ENCODE measurements around the gene R3HDM2.

Gene R3HDM2

DNA sequence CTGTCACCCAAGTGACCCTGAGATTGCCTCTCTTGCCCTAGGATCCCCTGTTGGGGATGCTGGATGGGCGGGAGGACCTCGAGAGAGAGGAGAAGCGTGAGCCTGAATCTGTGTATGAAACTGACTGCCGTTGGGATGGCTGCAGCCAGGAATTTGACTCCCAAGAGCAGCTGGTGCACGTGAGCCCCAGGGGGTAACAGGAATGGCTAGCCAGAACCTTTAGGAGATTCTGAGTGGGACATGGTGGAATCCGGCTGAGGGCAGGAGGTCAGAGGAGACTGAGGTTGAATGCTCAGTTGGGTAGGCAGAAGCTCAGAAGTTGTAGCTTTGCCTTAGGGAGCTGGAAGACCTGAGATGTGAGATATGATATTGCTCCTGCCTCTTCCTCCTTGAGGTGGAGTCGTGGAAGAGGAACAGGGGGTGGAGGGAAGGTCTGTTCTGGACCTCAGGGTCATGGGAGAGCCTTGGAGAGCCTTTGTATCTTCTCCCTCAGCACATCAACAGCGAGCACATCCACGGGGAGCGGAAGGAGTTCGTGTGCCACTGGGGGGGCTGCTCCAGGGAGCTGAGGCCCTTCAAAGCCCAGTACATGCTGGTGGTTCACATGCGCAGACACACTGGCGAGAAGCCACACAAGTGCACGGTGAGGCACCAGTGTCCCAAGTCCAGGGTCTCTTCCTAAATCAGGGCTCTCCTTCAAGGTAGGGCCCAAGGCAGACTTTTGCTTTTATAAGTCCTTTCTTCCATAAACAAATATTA, 35.1 kb upstream of the R3HDM2 start:
- DNase-seq = no peak

DNA sequence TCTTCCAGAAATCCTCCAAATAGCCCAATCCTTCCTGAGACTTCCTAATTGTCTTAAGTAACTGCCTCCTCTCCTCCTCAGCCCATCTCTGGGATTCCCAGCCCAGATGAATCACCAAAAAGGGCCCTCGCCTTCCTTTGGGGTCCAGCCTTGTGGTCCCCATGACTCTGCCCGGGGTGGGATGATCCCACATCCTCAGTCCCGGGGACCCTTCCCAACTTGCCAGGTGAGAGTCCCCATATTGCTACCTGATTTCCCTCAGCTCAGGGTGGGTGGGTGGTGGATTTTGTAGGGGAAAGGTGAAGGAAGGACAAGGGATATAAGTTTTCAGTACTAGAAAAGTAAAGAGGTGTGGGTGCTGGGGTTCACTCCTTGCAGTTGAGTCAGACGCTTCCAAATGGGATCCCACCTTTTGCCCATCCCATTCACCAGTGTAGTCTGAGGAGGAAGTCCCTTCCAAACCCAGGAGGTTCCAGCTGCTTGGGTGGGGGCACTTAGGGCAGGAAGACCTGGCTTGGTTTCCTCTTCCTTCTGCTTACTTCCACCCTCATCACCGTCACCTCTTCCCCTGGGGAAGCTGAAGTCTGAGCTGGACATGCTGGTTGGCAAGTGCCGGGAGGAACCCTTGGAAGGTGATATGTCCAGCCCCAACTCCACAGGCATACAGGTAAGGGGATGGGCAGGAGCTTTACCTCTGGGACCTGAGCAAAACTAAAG, 34.3 kb upstream of the R3HDM2 start:
- no peak for DNase-seq

DNA sequence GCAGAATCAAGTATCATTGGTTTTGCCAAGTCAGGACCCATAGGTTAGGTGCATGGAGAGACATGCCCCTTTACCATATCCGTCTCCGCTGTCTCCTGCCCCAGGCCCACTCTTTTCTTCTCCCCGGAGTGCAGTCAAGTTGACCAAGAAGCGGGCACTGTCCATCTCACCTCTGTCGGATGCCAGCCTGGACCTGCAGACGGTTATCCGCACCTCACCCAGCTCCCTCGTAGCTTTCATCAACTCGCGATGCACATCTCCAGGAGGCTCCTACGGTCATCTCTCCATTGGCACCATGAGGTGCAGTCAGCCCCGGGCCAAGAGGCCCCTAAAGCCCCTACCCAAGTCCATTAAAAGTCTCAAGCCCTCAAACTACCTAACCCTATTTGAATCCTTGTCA, 33.7 kb upstream of the R3HDM2 start:
- DNase-seq = no peak

DNA sequence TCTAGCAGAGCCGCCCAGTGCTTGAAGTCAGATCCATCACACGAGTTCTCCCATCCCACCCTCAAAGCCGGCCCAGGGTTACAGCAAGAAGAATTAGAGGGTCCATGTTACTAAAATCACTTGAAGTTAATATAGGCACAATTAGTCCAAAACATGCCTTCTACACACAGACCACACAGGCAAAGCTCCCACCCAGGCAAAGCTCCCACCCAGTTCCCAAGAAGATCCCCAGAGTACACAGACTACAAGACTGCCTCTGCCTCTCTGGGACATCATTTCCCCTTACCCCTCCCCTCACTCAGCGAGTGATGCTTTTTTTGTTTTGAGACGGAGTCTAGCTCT, 32.0 kb upstream of the R3HDM2 start:
- no peak for DNase-seq

DNA sequence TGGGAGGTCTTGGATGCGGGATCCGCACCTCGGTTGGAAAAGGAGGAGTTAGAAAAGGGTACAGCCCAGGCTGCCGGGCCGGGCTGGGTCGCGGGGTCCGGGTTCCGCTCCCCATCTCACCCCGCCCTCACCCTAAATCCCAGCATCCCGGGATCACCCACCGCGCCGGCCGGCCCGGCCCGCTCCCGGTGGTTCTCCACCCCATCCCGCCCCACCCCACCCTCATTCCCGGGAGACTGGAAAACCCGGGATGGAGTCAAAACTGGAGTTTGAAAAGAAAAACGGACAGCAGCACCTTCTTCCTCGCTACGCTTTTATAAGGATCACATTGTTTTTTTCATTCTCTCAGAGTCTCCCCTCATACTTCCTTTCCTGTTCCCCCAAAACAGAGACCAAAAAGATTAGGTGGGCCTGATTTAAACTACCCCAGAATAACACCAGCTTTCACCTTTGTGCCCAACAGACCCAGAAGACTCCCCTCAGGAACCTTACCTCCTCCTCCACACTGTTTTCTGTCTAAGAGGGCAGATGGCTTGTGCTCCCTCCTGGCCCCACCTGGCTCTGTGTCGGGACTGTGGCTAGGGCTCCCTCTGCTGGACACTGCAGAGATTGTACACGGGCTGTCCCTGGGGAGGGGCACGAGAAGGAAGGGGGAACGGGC, 31.5 kb upstream of the R3HDM2 start:
- DNase-seq = peak; percentile 74

DNA sequence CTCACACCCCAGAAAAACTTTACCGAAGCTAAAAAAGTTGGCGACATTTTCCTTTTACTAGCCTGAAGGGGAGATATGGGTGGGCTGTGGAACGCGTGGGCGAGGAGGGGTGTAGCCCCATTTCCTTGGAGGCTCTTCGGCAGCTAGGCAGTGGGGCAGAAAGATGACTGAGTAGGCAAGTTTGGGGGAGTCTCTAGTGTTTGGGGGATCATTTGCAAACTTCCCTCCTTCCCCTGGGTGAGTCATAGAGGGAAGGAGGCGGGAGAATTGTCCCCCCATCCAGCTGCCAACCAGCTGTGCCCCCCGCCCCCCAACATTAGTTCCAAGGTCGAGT, 31.0 kb upstream of the R3HDM2 start:
- no peak for DNase-seq

DNA sequence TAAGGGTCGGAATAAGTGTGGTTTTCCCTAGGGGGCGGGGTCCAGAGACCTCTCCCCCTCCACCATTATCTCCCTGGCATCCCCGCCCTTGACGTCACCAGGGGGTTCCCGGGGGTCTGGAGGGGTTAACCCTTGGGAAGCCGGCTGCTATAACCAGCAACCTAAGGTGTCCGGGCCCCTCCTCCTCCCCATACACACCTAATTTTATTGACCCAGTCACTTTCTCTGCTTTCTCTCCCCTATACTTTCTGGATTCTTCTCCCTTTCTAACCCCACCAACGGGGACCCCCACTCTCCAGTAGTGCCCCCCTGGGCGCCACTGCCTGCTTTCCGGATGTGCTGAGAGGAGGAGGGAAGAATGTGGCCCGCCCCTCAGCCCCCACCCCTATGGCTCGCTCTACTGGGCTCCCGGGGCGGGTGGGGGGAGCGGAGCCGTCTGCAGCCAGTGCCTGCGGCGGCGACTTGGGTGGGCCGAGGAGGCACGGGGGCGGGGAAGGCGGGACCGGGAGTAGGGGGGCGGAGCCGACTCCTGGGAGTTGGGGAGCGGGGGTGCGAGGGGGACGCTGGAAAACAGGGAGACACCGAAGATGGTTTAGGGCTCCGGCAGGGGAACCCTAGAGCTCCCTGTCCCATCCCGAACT, 30.6 kb upstream of the R3HDM2 start:
- no peak for DNase-seq

DNA sequence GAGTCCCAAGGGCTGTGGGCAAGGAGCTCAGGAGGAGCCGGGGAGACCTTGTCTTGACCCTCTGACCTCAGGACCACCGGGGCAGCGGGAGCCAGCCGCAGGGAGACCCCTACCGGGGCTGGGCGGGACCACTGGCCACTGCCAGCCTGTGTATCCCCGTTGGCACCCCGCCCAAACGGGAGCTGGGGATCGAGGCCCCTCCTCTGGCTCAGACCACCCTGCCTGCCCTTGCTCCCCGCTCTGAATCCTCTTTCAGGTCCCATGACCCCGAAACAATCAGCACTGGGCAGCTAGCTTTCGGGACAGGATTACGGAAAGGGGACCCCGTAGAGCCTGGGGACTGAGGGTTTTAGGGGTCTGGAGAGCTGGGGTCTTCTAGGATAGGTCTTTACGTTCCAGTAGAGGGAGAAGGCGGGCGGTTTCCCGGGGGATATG, 30.0 kb upstream of the R3HDM2 start:
- no peak for DNase-seq

DNA sequence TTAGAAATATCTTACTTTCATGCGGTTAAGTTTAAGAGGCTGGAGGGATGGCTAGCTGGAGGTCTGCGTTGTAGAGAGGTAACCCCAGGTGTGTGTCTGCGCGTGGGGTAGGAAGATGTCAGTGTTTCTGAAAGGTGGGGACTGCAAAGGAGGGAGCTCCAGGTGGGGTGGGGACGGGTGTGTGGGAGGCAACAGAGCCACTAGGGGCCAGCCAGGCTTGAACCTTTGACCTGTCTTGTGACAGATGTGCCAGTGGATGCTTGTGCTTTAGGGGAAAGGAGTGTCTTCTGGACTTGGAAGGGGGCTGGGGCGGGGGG, 29.6 kb upstream of the R3HDM2 start:
- DNase-seq = no peak

DNA sequence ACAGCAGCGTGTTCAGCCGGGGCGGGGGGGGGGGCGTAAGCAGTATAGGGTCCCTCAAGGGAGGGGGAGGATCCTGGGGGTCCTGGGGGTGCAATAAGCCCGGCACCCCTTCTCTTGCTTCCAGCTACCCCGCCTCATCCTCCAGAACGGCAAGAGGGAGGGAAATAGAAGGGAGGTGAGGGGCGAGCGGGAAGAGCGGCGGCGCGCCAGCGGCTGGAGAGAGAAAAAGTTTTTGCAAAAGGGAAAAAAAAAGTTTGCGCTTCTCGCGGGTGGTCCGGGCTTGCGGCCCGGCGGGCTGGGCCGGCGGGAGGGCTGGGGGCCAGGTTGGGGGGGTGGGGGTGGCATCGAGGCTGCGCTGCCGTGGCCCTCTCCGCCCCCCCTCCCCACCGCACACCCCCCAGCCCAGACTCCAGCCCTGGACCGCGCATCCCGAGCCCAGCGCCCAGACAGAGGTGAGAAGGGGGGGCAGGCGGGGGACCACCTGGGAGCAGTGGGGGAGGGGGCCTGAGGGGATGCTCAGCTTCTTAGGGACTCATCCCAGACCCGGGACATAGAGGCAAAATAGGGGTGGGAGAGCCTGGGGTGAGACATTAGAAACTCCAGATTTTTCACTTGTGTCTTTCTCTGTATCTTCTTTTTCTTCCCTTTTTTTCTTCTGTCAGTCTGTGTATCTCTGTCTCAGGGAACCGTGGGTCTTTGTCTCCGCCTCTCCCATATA, 29.1 kb upstream of the R3HDM2 start, which contains the start of gene GLI1:
Gene GLI1, plus strand, starts transcription at position 36 of the 718 bp plus-strand sequence. CDS start 3,907 bp downstream, outside the sequence.
- DNase-seq = no peak

DNA sequence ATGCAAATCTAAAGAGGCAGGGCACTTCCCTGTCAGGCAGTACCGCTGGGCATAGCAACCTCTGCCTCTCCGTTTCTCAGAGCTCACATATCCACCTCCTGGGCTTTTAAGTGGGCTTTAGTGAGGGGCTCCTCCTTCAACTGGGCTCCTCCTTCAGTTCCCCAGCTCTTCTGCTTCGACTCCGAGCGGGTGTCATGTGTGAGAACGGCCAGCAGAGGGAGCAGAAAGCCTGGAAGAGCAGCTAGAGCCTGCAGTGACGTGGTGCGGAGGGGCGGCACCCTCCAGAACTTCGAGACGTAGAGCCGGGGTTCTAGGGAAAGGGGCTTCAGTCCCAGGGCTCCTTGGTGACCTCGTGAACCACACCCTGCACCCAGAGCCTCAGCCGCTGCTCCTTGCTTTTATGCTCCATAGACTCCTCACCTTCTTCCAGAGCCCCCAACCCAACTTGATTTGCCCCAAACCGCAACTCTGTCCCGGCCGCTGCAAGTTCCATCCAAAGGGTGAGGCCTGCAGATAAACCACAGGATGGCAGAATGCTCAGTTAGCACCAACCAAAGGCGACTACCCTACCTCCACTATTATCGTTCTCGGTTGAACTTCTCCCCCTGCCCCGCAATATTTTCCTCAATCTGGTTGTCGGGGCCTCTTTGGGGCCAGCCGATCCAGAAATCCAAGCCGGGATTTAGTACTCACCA, 28.4 kb upstream of the R3HDM2 start:
- peak; percentile 95 for DNase-seq

DNA sequence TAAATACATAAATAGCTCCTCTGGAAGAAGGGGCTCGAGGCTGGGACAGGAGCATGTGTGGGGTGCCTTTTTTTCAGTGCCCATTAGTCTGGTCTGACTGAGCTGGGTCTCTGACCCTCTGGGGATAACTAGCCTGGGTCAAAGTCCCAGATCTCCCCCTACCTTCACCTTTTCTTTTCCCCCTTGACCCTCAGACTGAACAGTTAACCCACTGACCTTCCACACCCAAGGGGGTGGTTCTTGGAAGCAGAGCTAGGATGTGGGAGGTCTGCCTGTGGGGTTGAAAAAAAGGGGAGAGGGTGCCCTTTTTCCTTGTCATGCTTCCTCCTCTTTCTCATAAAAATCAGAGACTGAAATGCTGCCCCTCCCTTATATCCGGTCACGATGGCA, 27.8 kb upstream of the R3HDM2 start:
- no peak for DNase-seq

DNA sequence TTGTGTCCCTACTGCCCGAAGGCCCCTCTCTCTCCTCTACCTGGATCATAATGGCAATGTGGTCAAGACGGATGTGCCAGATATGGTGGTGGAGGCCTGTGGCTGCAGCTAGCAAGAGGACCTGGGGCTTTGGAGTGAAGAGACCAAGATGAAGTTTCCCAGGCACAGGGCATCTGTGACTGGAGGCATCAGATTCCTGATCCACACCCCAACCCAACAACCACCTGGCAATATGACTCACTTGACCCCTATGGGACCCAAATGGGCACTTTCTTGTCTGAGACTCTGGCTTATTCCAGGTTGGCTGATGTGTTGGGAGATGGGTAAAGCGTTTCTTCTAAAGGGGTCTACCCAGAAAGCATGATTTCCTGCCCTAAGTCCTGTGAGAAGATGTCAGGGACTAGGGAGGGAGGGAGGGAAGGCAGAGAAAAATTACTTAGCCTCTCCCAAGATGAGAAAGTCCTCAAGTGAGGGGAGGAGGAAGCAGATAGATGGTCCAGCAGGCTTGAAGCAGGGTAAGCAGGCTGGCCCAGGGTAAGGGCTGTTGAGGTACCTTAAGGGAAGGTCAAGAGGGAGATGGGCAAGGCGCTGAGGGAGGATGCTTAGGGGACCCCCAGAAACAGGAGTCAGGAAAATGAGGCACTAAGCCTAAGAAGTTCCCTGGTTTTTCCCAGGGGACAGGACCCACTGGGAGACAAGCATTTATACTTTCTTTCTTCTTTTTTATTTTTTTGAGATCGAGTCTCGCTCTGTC, 26.1 kb upstream of the R3HDM2 start:
- no peak for DNase-seq

DNA sequence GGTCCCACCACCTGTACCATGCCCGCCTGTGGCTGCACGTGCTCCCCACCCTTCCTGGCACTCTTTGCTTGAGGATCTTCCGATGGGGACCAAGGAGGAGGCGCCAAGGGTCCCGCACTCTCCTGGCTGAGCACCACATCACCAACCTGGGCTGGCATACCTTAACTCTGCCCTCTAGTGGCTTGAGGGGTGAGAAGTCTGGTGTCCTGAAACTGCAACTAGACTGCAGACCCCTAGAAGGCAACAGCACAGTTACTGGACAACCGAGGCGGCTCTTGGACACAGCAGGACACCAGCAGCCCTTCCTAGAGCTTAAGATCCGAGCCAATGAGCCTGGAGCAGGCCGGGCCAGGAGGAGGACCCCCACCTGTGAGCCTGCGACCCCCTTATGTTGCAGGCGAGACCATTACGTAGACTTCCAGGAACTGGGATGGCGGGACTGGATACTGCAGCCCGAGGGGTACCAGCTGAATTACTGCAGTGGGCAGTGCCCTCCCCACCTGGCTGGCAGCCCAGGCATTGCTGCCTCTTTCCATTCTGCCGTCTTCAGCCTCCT, 25.4 kb upstream of the R3HDM2 start:
- peak; percentile 35 for DNase-seq

DNA sequence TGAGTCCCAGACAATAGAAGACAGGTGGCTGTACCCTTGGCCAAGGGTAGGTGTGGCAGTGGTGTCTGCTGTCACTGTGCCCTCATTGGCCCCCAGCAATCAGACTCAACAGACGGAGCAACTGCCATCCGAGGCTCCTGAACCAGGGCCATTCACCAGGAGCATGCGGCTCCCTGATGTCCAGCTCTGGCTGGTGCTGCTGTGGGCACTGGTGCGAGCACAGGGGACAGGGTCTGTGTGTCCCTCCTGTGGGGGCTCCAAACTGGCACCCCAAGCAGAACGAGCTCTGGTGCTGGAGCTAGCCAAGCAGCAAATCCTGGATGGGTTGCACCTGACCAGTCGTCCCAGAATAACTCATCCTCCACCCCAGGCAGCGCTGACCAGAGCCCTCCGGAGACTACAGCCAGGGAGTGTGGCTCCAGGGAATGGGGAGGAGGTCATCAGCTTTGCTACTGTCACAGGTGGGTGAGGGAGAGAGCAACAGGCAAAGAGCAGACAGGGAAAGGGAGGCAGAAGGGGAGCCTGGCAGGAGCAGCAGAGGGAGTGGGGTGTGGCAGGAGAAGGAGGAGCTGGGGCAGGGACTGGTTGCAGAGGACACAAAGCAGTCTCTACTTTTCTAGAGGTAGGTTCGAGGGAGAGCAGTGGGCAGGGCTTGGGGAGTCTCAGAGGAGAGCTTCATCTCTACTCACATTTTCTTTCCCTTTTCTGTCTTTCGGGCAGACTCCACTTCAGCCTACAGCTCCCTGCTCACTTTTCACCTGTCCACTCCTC, 24.7 kb upstream of the R3HDM2 start:
- no peak for DNase-seq

DNA sequence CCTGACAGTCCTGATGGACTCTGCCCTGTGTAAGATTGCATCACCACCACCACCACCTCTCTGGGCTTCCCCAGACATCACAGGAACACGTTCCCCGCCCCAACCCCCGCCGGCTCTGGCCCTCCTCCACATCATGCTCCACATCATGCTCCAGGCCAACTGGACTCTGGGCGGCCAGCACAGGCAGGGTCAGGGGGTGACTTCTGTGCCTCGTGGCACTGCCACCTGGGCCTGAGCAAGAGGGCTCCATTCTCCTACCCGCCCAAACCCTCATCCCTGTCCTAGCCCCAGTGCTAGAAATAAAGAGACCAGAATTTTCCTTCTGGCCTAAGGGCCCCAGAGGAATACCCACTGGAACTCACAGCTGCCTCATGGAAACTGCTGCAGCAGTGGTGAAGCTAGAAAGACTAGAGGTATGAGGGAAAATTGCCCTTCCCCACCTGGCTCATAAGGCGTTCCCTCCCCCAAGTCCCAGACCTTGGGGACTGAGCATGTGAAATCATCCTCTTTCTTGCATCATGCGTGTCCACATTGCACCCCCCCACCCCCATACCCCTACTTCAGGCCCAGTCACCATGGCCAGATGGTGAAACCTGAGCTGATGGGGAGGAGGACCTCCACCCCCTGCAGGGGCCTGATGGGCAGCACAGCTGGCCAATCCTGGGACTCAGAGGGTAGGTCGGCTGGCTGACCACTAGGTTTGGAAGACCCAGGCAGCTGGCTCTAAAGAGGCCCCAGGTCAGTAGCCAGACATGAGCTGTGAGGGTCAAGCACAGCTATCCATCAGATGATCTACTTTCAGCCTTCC, 23.9 kb upstream of the R3HDM2 start, which contains the start of gene INHBE:
Gene INHBE, plus strand, starts transcription at position 742 of the 808 bp plus-strand sequence. CDS start 230 bp downstream, outside the sequence.
- DNase-seq = peak; percentile 61

DNA sequence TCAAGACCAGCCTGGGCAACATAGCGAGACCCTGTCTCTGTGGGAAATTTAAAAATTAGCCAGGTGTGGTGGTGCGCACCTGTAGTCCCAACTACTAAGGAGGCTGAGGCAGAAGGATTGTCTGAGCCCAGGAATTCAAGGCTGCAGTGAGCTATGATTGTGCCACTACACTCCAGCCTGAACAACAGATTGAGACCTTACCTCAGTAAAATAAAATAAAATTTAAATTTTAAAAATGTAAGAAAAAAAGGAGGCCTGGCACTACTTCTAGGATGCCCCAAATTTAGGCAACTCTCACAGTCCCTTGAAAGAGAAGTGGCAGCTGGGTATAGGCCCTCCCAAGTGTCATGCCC, 23.3 kb upstream of the R3HDM2 start:
- no peak for DNase-seq

DNA sequence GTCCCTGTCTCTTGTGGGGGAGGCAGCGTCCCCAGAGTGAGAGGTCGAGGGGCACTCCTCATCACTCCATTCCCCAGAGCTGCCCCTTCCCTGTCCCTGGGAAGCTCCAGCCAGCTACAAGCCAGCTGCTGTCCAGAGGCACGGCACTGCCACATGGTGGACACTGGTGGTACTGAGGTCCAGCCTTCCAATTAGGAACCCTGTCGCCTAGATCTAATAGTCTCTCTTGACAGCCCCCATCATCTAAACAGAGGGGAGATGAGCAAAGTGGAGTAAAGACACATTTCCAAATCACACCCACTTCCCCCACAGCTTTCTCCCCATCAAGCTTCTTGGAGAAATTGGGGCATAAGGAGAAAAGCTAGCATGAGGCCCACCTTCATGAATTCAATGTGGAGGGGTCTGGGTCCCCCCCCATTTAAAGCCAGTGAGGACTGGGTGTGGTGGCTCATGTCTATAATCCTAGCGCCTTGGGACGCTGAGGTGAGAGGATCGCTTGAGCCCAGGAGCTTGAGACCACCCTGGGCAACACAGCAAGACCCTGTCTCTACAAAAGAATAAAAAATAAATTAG, 22.2 kb upstream of the R3HDM2 start:
- peak; percentile 70 for DNase-seq

All from inflammatory macrophage treated with lipopolysaccharide for 4 hours (primary cell).